ENCODE measurements around the gene SPATA25.

- TF ChIP-seq CTCF (IDR thresholded peaks at IDR 0.05; ENCODE audit: insufficient read depth, low read length, poor library complexity, severe bottlenecking) (no peak), EZH2phosphoT487 (conservative IDR thresholded peaks at IDR 0.05; ENCODE audit: low read length) (no peak)
Measured at GRCh38 chr20:45909336-45909808, 21.9 kb upstream of the SPATA25 start.
